ENCODE measurements around the gene GET4. TPM values are rescaled to one million over a fixed set of nuclear protein-coding genes. Genes with fewer than 3 reads are reported as not detected.

The GET4 gene
- polyA plus RNA-seq, 1 of the 3 experiments (the other 2 are of a cell fraction) = 63.1 TPM

- TF ChIP-seq JUND (IDR thresholded peaks at IDR 0.05) (no peak), TCF12 (IDR thresholded peaks at IDR 0.05) (no peak), REST (IDR thresholded peaks at IDR 0.05; ENCODE audit: low read depth, low read length) (no peak), SMC3 (IDR thresholded peaks at IDR 0.05; ENCODE audit: low read depth, low read length) (no peak), MAX (IDR thresholded peaks at IDR 0.05; ENCODE audit: low read depth) (no peak), MEF2A (IDR thresholded peaks at IDR 0.05; ENCODE audit: borderline replicate concordance, low read depth) (no peak), NFIC (IDR thresholded peaks at IDR 0.05; ENCODE audit: borderline replicate concordance) (no peak)
These were observed 31.8 kb upstream of the GET4 start (continued) for GRCh38 chr7:844514-844913.

GRCh38 chr7:845091-845490, 31.3 kb upstream of the GET4 start:
- peaks cover 0 to 10% of the 10 kb centered on the region in 2 experiments; a peak in 1 of 4 replicates for H3K4me1 ChIP-seq (ENCODE audit: control insufficient read depth in 1 of 2, insufficient read depth in 2 of 2, low read depth in 1 of 2, low read length in 1 of 2)
- H3K27ac ChIP-seq (ENCODE audit: low read depth in 2 of 2, low read length in 1 of 2) = no peak overlapping the region
- no peak for TF ChIP-seq EZH2phosphoT487 (IDR thresholded peaks at IDR 0.05; ENCODE audit: borderline replicate concordance, low read depth)
- no peak for TF ChIP-seq RAD21 (IDR thresholded peaks at IDR 0.05; ENCODE audit: low read length)
- no peak for TF ChIP-seq CTCF (IDR thresholded peaks at IDR 0.05)
- TF ChIP-seq RFX5 (IDR thresholded peaks at IDR 0.05; ENCODE audit: low read length) = no peak
- TF ChIP-seq EP300 (IDR thresholded peaks at IDR 0.05; ENCODE audit: borderline replicate concordance in 1 of 2, low read depth in 1 of 2, low read length in 1 of 2) = no peak
- TF ChIP-seq USF2 (IDR thresholded peaks at IDR 0.05; ENCODE audit: borderline replicate concordance, low read depth, low read length) = no peak
- no peak for TF ChIP-seq NRF1 (IDR thresholded peaks at IDR 0.05; ENCODE audit: low read depth, low read length)
- no peak for TF ChIP-seq MAX (IDR thresholded peaks at IDR 0.05; ENCODE audit: low read depth)
- no peak for TF ChIP-seq SMC3 (IDR thresholded peaks at IDR 0.05; ENCODE audit: low read depth, low read length)
- peaks cover 54 to 58% of the 10 kb centered on the region in 2 experiments for H3K36me3 ChIP-seq (replicated peaks in 1 of 2; ENCODE audit: control insufficient read depth in 1 of 2, insufficient read depth in 2 of 2, low read length in 1 of 2)
- peaks cover 54% of the 10 kb centered on the region; the same call in 1 of the 2 replicates for H3K79me2 ChIP-seq (ENCODE audit: insufficient read depth)
- H3K9me3 ChIP-seq = no peaks in the 10 kb centered on the region
- WGBS (ENCODE audit: low lambda C conversion rate) = 97% methylated on average over 22 of the region's 22 CpGs
- no peak overlapping the region for H3K9ac ChIP-seq
- no peak for DNase-seq
- H3K27me3 ChIP-seq (ENCODE audit: insufficient read depth) = no peaks in the 10 kb centered on the region
- ChIA-PET CTCF (interaction anchor here (0.8 to 11.8 kb wide), 5 partner anchors 9 to 29 kb away, joined by 3 to 112 read pairs (median 3); partner anchors contain the start of gene GET4), POLR2A (no interaction called here)
- H3F3A ChIP-seq (replicated peaks; ENCODE audit: insufficient read depth) = no peaks in the 10 kb centered on the region
- H3K4me2 ChIP-seq = no peak overlapping the region
- no peak overlapping the region for H3K4me3 ChIP-seq (ENCODE audit: low read depth in 2 of 2, low read length in 1 of 2)
- H3K9me2 ChIP-seq = no peaks in the 10 kb centered on the region
- no peak overlapping the region for H2AFZ ChIP-seq (ENCODE audit: low read depth)
- H4K20me1 ChIP-seq (ENCODE audit: insufficient read depth) = no peaks in the 10 kb centered on the region
